Suprapubic skin (tissue), 3 donors: ENCODE data around the gene SLC22A14.

Source experiments
- POLR2A ChIP-seq, 2 donors: fragments of 450-650 bp; IDR thresholded peaks; one replicate each; pipeline ENCODE4 v1.6.1; 2017; ENCODE audit warnings: antibody characterized with exemption in 2 of 2, mild to moderate bottlenecking in 2 of 2, moderate library complexity in 2 of 2
- TF ChIP-seq, protein P1 (sequence below), 2 donors: fragments of 200-600 bp in 1 of 2; fragments of 450-650 bp in 1 of 2; sonication (generic) in 1 of 2; IDR thresholded peaks; one replicate each; pipeline ENCODE4 v1.5.1; 2016 to 2019; ENCODE audit warnings: antibody characterized with exemption in 2 of 2, mild to moderate bottlenecking in 1 of 2, moderate library complexity in 1 of 2

DNA sequence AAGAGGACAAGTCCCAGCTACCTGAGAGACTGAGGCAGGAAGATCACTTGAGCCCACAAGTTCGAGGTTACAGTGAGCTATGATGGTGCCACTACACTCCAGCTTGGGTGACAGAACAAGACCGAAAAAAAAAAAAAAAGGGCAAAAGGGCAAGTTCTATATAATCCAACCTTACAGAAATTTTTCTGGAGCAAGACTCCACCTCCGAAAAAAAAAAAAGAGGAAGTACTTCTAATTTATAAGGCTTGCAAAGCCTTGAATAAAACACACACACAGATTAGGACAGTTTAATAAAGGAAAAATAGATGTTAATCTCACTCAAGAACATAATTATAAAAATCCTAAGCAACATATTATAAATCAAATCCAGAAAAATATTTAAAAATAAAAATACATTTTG is 50.1 kb downstream of the SLC22A14 start:
- TF ChIP-seq, protein P1, sequence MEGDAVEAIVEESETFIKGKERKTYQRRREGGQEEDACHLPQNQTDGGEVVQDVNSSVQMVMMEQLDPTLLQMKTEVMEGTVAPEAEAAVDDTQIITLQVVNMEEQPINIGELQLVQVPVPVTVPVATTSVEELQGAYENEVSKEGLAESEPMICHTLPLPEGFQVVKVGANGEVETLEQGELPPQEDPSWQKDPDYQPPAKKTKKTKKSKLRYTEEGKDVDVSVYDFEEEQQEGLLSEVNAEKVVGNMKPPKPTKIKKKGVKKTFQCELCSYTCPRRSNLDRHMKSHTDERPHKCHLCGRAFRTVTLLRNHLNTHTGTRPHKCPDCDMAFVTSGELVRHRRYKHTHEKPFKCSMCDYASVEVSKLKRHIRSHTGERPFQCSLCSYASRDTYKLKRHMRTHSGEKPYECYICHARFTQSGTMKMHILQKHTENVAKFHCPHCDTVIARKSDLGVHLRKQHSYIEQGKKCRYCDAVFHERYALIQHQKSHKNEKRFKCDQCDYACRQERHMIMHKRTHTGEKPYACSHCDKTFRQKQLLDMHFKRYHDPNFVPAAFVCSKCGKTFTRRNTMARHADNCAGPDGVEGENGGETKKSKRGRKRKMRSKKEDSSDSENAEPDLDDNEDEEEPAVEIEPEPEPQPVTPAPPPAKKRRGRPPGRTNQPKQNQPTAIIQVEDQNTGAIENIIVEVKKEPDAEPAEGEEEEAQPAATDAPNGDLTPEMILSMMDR (IDR thresholded peaks at IDR 0.05), result no peak
- TF ChIP-seq POLR2A (IDR thresholded peaks at IDR 0.05), result no peak
